Myocyte (in vitro differentiated cells): ENCODE data around the gene SERPINH1. TPM values are rescaled to one million over a fixed set of nuclear protein-coding genes. Genes with fewer than 3 reads are reported as not detected.

Experiments used
- DNase-seq: peaks from one replicate; pipeline ENCODE4 v3.0.0-alpha.2; 2012; ENCODE audit warnings: low read depth
- total RNA-seq: library from RNA; depleted of rRNA; stranded (reverse); fragments of >200 nt; gene quantifications from 2 replicates; pipeline ENCODE4 v1.2.3, GENCODE V29; 2014

The SERPINH1 gene
- total RNA-seq, 1 donor from 2014 or later, result 923 TPM

- peak; percentile 92 for DNase-seq
Measured at GRCh38 chr11:75554258-75555022, 7.6 kb upstream of the SERPINH1 start.

DNA sequence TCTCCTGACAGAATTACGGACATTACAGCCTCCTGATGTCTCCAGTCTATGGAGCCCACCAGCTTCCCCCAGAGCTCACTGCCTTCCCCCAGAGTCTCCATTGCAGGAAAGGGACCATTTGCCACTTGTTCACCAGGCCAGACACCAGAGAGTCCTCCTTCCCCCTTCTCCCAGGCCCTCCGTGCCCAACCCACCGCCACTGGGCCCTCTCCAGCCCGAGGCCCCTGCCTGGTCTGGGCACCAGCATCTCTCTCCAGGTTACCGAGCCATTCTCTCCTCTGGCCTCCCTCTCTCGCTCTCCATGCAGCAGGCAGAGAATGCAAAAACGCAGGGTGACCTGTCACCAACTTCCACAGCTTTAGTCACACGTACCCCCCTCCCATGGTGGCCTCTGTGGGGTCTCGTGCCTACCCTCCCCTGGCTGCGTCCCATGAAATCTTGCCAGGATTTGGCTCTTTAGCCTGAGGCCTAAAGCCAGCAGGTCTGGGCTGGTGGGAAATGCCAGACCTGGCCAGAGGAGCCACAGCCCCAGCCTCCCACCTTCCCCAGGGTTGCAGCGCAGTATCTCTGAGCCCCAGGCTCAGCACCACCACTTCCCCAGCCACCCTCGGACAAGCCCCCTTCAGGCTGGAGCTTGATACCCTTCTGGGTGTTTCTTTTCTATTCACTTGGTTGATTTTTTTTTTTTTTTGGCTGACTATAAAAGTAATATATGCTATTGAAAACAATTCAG is 6.8 kb upstream of the SERPINH1 start:
- DNase-seq, result no peak

GRCh38 chr11:75556275-75556674 is 5.8 kb upstream of the SERPINH1 start:
- no peak for DNase-seq

DNA sequence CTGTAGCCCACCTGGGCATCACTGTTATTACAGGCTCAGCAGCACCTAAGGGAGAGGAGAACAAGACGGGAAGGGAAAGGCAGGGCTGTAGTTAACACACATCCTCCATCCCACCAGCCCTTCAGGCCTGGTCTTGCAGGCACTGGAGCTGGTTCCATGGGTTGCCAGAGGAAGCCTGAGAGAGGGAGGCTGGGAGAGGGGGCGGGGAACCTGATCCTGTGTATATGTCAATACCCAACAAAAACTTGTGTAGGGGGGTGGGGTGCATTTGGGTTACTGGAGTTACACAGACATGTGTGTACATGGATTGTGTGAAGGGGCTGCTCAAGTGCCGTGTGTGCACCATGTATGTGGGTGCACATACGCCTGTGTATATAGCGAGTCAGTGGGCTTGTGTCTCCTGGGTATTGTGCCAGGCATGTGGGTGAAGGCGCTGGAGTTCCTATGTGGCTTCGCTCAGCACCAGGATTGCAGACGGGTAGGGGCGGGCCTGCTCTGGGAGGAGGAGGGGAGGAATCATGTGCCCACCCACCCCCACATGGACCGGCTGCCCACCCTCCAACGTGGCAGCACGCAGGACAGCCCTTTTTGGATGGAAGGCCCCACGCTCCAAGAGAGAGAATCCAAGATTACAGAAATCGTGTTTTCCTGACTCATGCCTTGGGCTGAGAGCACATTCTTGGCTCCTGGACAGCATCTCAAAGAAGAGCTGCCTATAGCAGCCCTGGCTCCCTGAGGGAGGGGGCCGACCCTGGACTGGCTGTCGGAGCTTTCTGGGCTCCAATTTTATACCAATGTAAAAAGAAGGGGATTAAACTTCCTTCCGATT is 4.2 kb upstream of the SERPINH1 start:
- DNase-seq, result peak; percentile 89

DNA sequence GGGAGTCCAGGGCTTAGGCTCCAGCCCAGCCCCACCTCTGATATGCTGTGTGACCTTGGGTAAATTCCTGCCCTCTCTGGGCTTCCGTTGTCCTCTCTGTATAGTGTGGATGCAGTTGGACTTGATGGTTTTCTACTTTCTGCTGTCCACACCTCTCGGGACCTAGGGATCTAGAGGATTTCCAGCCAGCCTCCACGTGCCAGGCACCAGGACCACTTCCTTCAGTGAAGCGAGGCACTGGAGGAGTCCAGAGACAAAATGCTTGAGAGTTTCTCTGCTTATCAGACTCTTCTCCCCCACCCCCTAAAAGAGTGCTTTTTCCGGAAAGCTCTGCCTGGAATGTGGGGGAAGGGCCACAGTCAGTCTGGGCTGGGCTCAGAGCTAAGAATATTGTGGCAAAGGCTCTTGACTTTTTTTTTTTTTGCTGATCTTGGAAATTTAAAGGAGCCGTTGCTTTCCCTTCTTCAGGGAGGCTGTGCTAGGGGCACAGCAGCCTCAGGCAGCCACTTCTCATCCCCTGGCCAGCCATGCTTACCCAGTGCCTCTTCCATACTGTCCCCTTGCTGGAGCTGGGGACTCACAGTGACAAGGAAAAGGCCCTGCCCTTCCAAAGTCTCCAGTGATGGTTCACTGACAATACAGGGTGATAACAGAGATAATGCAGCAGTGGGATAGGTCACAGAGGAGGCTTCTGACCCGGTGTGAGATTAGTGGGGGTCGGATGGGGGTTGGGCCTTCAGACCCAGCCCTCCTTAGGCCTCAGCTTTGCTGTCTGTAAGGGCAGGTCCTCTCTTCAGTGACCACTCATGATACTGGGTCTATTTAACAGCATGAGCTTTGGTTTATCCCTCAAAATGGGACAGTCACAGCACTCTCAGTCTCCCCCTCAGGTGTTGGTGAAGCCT is 2.9 kb upstream of the SERPINH1 start:
- DNase-seq, result peak; percentile 77

DNA sequence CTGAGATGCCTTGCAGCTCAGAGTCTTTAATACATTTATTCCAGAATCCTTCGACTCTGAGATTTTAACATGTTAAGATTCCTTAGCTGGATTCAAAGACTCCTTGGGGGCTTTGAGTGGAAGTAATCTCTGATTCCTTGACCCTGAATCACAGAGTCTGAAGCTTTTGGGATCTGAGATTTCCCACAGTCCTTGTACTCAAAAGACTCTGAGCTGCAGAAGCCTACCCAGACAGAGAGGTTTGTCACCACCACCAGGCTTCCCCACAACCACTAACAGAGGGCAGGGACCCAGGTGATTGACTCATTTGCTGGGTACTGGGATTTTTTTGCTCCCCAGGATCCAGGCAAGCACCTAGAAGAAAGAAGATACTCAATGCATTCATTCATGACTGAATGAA is 1.4 kb upstream of the SERPINH1 start:
- no peak for DNase-seq

DNA sequence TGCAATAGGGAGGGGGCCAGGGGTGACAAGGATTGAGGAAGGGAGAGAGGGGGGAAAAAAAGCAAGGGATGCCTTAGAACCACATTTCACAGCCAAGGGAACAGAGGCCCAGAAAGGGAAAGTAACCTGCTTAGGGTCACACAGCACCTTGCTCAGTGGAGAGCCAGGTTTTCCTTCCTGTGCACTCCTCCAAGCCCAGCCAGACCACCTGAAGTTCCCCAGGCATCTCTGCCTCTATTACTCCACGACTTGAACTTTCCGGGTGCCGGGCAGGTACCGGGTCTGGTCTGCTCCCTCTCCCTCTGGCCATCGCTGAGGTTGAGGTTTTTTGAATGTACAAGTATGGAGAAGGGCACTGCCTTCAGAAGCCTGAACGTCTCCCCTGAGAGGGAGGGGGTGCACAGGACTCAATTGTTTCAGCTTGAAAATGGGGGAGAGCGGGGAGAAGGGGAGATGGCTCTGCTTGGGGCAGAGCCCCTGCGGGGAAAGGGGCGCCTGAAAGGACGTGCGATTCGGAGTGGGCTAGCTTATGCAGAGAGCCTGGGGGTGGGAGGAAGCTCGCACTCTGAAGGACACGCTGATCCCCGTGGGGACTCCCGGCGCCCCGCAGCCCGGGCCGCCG is 516 bp upstream of the SERPINH1 start:
- no peak for DNase-seq

- DNase-seq, result peak; percentile 89
Measured at GRCh38 chr11:75562836-75563484, 907 bp downstream of the SERPINH1 start.

- no peak for DNase-seq
Measured at GRCh38 chr11:75563501-75563977, 1.5 kb downstream of the SERPINH1 start.

DNA sequence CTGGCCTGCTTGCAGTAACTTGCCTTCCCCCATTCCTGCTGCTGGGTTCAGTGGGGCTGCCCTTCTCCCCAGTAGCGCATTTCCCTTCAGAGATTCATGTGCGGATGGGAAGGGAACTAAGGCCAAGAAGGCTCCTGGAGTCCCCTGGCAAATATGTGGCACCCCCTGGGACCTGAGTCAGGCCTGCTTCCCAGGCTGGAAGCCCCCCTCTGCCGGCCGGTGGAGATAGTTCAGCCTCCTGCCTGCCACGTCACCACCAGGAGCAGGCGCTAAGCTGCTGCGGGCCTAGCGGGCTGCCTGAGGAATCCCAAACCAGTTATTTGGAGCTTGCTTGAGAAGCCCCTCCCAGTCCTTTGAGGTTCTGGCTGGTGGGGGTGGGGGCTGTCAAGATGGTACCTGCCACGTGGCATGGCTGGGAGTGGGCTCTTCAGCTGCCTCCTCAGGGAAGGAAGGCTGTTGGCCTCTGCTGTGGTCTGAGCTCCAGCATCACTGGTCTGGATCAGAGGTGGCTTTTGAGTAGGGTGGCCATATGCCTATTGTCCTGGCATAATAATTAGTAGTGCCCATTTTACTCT is 2.0 kb downstream of the SERPINH1 start:
- peak; percentile 94 for DNase-seq

DNA sequence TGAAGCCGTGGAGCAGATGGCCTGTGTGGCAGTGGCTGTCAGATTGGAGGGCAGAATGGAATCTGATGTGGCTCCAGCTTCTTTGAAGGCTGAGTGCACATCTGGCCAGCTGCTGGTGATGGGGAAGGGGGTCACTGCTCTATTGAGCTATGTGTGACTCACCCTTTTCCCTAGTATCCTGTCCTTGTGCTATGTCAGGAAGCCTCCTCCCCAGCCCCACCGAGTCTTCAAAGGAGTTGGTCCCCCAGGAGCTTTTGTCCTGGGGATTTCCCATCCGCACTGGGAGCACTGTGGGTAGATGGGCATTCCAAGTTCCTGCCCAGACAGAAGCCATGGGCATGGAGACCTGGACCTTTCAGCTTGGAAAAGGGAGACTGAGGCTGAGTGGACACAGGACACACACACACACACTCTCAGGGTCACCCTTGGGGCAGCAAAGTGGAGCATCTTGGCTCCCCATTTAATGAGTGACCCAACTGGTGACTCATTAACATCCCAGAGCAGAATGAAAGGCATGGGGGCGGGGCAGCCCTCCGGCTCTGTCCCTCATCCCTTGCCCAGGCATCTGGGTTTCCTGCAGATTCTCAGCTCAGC is 3.3 kb downstream of the SERPINH1 start:
- DNase-seq, result peak; percentile 83

DNA sequence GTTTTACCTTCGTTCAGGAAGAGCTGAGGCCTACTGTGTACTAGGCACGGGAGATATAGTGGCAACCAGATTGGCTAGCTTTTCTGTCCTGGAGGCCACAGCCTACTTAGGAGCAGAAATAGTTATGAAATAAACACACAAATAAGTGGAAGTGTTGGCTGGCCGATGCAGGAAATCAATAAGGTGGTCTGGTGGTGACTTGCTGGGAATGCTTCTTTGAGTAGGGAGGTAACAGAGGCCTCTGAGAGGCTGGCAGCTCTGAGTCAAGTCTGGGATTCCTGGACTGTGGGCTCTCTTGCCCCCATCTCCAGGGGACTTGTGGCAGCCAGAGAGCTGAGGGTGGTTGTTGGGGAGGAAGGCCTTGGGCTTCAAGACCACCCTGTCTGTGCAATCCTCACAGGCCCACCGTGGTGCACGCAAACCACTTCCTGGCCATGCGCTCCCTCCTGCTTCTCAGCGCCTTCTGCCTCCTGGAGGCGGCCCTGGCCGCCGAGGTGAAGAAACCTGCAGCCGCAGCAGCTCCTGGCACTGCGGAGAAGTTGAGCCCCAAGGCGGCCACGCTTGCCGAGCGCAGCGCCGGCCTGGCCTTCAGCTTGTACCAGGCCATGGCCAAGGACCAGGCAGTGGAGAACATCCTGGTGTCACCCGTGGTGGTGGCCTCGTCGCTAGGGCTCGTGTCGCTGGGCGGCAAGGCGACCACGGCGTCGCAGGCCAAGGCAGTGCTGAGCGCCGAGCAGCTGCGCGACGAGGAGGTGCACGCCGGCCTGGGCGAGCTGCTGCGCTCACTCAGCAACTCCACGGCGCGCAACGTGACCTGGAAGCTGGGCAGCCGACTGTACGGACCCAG is 4.1 kb downstream of the SERPINH1 start:
- DNase-seq, result no peak

GRCh38 chr11:75566763-75567279 is 4.8 kb downstream of the SERPINH1 start:
- DNase-seq, result no peak

DNA sequence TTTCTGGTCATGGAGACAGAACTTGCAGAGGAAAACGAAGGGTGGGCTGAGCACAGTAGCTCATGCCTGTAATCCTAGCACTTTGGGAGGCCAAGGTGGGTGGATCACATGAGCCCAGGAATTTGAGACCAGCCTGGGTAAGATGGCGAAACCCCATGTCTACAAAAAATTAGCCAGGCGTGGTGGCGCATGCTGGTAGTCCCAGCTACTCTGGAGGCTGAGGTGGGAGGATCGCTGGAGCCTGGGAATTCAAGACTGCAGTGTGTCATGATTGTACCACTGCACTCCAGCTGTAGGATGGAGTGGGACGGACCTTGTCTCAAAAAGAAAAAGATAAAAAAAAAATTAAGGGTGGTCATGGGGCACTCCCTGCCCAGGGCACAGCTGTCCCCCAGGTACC is 5.9 kb downstream of the SERPINH1 start:
- DNase-seq, result no peak

GRCh38 chr11:75568616-75569219 is 6.7 kb downstream of the SERPINH1 start:
- no peak for DNase-seq

GRCh38 chr11:75570559-75571139 is 8.6 kb downstream of the SERPINH1 start:
- no peak for DNase-seq

DNA sequence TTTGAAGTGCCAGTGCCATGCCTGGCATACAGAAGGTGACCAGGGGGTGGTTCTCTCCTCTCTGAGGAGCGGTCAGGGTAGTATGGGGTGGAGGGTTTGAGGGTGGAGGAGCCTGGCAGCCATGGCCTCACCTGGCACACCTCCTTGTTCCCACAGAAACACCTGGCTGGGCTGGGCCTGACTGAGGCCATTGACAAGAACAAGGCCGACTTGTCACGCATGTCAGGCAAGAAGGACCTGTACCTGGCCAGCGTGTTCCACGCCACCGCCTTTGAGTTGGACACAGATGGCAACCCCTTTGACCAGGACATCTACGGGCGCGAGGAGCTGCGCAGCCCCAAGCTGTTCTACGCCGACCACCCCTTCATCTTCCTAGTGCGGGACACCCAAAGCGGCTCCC is 9.6 kb downstream of the SERPINH1 start:
- no peak for DNase-seq
